ENCODE results near the gene CECR2.

CECR2 gene

GRCh38 chr22:17569971-17570511 is 200.8 kb downstream of the CECR2 start:
- DNase-seq (ENCODE audit: low read depth, low spot score), result peak; percentile 80

DNA sequence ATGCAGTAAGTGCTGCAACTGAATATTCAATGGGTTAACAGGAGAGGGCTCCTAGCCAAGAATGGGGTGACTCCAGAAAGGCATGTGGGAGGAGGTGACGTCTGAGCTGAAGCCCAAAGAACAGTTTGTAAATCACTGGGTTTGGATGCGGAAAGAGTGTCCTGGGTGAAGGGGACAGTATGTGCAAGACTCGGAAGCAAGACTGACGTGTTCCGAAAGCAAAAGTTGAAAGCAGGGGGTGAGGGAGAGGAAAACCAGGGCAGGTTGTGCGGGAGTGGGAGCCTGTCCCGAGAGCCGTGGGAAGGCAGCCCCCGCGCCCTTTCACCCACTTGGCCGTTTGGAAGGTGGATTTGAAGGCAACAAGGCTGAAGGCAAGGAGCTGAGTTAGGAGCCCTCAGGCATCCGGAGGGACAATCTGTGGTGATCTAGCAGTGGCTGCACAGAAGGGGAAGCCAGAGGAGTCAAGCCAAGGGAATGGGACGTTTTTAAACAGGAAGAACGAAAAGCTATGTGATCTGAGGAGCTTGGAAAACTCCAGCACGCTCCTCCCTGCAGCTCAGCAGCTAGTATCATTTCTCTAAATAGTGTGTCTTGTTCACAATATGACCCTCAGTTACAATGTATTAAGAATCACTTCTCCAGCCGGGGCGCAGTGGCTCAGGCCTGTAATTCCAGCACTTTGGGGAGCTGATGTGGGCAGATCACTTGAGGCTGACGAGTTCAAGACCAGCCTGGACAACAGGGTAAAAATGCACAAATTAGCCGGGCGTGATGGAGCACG is 201.8 kb downstream of the CECR2 start:
- DNase-seq (ENCODE audit: low read depth, low spot score), result peak; percentile 93

DNA sequence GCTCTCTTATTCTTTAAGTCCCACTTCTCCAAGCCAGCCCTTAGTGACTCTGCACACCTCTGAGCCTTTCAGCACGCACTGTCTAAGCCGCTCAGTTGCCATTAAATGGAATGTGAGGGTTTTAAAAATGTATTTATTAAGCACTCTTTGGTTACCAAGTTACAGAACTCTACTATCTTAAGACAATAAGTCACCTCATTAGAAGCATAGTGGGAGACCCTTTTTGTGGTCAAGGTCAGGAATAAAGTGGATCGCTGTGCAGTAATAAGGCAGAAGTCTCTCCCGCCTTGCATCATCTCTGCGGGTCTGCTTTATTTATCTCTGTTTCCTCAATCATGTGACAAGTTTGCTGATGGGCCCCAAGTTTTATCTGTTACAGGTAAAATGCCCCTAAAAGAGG is 205.9 kb downstream of the CECR2 start:
- peak; percentile 47 for DNase-seq (ENCODE audit: low read depth, low spot score)

DNA sequence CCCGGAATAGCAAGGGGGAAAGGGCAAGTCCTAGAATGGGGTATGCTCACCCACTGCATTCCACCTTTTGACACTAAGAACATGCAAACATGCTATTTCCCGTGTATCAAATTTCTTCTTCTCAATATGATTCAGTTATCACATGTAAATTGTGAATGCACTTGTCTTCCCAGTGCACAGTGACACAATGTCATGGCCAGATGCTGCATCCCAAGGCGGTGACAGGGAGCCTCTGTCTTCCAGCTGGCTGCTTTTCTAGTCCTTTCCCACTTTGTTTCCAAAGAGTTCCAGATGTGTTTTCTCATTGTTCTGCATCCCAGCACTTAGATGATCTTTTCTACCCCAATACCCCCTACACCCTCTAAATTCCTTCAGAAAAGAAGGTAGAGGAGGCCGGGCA is 206.4 kb downstream of the CECR2 start:
- no peak for DNase-seq (ENCODE audit: low read depth, low spot score)

- peak; percentile 99 for DNase-seq (ENCODE audit: low read depth, low spot score)
Observed at GRCh38 chr22:17576470-17576869, 207.2 kb downstream of the CECR2 start.

DNA sequence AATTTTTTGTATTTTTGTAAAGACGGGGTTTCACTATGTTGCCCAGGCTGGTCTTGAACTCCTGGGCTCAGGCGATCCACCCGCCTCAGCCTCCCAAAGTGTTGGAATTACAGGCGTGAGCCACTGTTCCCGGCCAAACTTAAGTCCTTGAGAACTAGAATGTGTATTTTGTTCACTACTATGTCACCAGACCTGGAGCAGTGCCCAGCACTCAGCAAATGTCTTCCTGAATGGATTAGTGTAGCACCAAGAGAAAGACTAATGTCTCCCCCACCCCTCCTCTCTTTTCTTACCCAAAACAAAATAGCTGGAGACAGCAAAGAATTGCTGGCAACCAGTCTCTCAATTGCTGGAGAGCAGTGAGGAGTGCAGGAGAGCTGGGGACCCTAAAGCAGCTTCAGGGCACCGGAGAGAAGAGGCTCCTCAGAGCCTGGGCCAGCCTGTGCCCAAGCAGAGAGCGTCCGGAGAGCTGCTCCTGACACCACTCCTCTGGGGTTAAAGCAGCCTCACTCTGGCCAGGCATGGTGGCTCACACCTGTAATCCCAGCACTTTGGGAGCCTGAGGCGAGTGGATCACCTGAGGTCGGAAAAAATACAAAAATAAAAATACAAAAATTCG is 209.0 kb downstream of the CECR2 start:
- DNase-seq (ENCODE audit: low read depth, low spot score), result peak; percentile 93

DNA sequence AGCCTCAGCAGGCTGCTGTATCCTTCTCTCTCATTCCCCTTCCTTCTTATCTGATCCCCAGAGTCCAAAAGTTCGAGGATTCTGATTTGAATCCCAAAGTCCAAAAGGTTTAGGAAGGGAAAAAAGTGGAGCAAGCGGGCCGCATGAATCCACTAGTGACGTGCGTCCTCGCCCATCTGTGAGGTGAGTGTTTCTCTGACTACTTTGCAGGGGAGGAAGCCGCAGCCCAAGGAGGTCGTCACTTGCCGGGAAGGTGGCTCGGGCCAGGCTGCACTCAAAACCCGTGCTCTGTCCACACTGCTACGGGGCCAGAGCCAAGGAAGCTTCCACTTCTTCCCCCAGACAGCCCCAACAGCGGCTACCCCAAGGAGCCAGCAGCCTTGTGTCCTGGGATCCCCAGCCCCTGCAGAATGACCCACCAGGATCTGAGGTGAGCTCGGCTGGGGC is 210.3 kb downstream of the CECR2 start:
- DNase-seq (ENCODE audit: low read depth, low spot score), result no peak

GRCh38 chr22:17580441-17581031 is 211.3 kb downstream of the CECR2 start:
- DNase-seq (ENCODE audit: low read depth, low spot score), result peak; percentile 71

DNA sequence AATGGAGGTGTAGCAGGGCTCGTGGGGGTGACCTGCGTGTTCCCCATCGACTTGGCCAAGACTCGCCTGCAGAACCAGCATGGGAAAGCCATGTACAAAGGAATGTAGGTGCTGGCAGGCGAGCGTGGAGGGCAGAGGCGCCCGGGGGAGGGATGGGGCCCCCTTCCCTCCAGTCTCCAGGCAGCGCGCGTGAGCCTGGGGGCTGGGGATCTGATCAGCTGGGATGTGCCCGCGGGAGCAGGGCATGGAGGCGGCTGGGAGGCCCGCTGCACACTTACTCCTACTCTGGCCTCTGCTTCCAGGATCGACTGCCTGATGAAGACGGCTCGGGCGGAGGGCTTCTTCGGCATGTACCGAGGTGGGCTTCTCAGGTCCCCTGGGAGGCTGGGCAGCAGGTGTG is 211.8 kb downstream of the CECR2 start:
- DNase-seq (ENCODE audit: low read depth, low spot score), result no peak

DNA sequence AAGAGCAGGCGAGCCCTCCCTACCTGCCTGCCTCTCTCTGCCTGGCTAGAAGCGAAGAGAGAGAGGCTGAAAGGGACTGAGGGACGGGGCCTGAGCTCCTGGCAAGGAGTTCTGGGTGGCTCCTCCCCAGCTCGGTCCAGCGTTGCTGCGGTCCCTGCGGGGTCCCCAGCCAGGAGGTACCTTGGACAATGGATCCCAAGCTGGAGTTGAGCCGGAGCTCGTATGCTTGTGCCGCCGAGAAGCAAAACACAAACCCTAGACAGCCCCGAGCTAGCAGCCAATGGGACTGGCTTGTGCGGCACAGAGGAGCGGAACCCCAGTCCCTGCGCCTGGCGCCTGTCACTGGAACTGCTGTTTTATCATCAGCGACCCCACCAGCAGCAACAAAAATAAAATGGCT is 212.4 kb downstream of the CECR2 start:
- no peak for DNase-seq (ENCODE audit: low read depth, low spot score)

- no peak for DNase-seq (ENCODE audit: low read depth, low spot score)
Observed at GRCh38 chr22:17583151-17583550, 213.9 kb downstream of the CECR2 start.

GRCh38 chr22:17586831-17587440 is 217.7 kb downstream of the CECR2 start:
- no peak for DNase-seq (ENCODE audit: low read depth, low spot score)

GRCh38 chr22:17587629-17588028 is 218.4 kb downstream of the CECR2 start:
- DNase-seq (ENCODE audit: low read depth, low spot score), result no peak

- no peak for DNase-seq (ENCODE audit: low read depth, low spot score)
Observed at GRCh38 chr22:17588606-17589005, 219.3 kb downstream of the CECR2 start.

- no peak for DNase-seq (ENCODE audit: low read depth, low spot score)
Observed at GRCh38 chr22:17589810-17590375, 220.6 kb downstream of the CECR2 start.

DNA sequence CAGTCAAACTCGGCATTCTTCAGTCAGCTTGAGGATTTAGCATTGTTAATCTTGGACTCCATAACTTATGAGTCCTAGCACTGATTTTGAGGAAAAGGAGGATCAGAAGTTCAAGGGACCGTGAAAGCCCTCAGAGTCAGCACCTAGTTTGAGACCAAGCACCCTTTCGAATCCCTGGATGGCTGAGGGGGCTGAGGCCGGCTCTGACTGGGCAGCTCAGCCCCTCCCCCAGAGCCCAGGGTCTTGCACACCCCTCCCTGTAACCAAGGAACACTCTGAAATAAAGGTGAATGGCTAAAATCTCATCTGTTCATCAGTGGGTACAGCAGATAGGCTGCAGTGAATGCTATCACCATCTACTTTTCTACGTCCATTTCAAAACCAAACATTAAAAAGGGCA is 221.3 kb downstream of the CECR2 start:
- DNase-seq (ENCODE audit: low read depth, low spot score), result no peak

DNA sequence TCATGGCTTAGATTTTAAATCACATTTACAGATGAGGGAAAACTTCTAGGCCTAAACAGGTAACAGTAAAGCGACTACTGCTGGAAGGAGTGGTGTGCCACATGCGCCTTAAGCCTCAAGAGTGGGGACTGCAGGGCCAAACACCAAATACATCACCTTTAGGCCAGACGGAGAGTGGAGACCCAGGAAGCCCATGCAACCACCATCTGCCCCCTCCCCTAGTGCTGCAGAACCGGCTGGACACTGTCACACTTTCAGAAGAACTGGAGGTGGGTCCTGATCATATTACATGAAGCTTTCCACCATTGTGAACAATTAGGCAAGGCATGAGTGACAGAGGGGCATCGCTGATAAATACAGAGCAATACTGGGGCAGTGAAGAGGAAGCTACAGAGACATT is 222.9 kb downstream of the CECR2 start:
- no peak for DNase-seq (ENCODE audit: low read depth, low spot score)

DNA sequence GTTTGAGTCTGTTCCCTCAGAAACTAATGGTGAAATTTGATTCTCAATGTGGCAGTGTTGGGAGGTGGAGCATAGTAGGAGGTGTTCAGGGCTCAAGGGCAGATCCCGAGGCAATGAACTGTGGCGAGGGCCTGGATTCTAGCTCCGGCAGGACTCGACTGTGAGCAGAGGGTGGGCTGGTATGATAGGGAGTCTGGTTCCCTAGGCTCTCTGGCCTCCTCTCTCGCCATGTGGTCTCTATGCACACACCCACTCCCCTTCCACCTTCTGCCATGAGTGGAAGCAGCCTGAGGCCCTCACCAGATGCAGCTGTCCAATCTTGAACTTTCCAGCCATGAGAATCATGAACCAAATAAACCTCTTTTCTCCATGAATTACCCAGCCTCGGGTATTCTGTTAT is 227.0 kb downstream of the CECR2 start:
- DNase-seq (ENCODE audit: low read depth, low spot score), result no peak

GRCh38 chr22:17597217-17597616 is 228.0 kb downstream of the CECR2 start:
- no peak for DNase-seq (ENCODE audit: low read depth, low spot score)

- no peak for DNase-seq (ENCODE audit: low read depth, low spot score)
Observed at GRCh38 chr22:17598318-17598717, 229.1 kb downstream of the CECR2 start.

DNA sequence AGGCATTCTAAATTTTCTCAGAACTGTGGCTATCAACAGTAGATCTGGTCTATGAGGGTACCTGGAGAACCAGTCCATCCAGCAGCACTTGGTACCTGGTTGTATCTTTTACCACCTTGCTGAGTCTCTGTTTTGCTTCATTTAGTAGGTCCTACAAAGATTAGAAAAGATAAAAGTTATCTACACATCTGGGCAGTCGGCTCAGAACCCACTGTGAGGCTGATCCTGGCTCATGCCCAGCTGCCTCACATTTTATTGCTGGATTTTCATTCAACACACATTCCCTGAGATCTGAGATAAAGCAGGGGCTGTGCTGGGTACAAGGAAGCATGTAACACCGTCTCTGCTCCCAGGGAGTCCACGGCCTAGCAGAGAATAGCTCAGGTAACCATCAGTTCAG is 231.8 kb downstream of the CECR2 start:
- DNase-seq (ENCODE audit: low read depth, low spot score), result peak; percentile 50

DNA sequence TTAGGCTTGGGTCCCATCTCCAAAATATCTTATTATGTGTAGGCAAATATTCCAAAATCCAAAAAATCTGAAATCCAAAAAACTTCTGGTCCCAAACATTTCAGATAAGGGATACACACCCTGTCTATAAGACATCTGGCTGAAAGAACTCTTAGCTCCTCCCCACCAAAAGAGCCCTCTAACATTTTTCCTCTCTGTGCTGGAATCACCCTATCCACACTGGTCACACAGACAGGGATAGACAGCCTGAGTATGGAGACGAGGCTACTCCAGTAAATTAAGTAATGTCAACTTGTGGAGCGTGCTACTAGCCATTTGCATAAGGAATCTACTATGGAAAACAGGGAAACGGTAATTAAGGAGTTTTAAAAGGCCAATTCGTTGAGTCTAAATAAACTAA is 234.4 kb downstream of the CECR2 start:
- no peak for DNase-seq (ENCODE audit: low read depth, low spot score)
